ENCODE measurements around the gene PPHLN1.

Gene PPHLN1

DNA sequence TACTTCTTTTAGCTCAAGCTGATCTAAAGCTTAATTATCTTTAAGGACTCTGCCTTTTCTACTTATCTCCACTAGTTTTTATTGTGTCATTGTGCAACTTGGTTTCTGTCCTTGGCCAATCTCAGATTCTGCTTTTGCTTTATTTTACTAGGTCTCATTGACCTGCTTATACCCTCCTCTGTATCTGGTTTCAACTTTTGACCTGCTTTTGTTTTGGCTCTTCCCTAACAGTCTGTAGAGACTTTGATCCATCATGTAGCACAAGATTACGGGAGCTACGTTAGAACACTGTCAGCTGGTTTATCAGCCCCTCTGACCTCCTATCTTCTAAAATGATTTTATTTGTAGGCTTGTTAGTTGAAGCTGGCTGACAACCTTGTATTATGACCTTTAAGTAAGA, 43.7 kb upstream of the PPHLN1 start:
- ChIA-PET POLR2A (no interaction called here), CTCF (no interaction called here)
- DNase-seq (ENCODE audit: extremely low spot score): no peak
- TF ChIP-seq NFRKB (IDR thresholded peaks at IDR 0.05): no peak
- TF ChIP-seq ELF4 (IDR thresholded peaks at IDR 0.05): no peak
- TF ChIP-seq SP1 (IDR thresholded peaks at IDR 0.05): no peak
- no peak for TF ChIP-seq FOXM1 (IDR thresholded peaks at IDR 0.05; ENCODE audit: borderline replicate concordance)
- TF ChIP-seq, protein P1, sequence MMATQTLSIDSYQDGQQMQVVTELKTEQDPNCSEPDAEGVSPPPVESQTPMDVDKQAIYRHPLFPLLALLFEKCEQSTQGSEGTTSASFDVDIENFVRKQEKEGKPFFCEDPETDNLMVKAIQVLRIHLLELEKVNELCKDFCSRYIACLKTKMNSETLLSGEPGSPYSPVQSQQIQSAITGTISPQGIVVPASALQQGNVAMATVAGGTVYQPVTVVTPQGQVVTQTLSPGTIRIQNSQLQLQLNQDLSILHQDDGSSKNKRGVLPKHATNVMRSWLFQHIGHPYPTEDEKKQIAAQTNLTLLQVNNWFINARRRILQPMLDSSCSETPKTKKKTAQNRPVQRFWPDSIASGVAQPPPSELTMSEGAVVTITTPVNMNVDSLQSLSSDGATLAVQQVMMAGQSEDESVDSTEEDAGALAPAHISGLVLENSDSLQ (IDR thresholded peaks at IDR 0.05): no peak
- TF ChIP-seq L3MBTL2 (conservative IDR thresholded peaks at IDR 0.05): no peak
- TF ChIP-seq HDGF (IDR thresholded peaks at IDR 0.05; ENCODE audit: borderline replicate concordance): no peak
- TF ChIP-seq ARNT (IDR thresholded peaks at IDR 0.05): no peak
- no peak for TF ChIP-seq FOXA1 (IDR thresholded peaks at IDR 0.05)

DNA sequence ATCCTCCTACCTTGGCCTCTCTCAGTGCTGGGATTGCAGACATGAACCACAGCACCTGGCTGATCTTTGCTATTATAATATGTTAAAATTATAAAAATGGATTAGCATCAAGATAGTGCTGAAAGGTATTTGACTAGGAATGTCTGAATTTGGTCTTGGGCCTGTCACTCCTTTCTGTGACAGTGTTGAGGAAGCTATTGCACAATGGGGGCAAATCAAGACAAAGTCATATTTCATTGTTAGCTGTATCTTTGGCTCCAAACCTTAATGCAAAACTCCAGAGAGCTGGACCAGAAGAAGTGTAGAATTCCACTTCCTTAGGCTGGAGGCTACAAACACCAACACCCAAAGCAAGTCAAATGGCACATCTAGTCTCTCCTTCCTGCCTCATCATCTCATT, 42.2 kb upstream of the PPHLN1 start:
- no peak for TF ChIP-seq FOXK2 (IDR thresholded peaks at IDR 0.05)
- no peak for TF ChIP-seq SUZ12 (IDR thresholded peaks at IDR 0.05)
- TF ChIP-seq, protein P1 (IDR thresholded peaks at IDR 0.05): no peak
- no peak for TF ChIP-seq LEF1 (IDR thresholded peaks at IDR 0.05; ENCODE audit: borderline replicate concordance)
- no peak for TF ChIP-seq CTBP1 (IDR thresholded peaks at IDR 0.05; ENCODE audit: borderline replicate concordance)
- no peak for TF ChIP-seq L3MBTL2 (conservative IDR thresholded peaks at IDR 0.05)
- TF ChIP-seq ZNF384 (IDR thresholded peaks at IDR 0.05): no peak
- TF ChIP-seq ELF4 (IDR thresholded peaks at IDR 0.05): no peak
- TF ChIP-seq NFRKB (IDR thresholded peaks at IDR 0.05): no peak
- no peak for TF ChIP-seq HDGF (IDR thresholded peaks at IDR 0.05; ENCODE audit: borderline replicate concordance)
- TF ChIP-seq FOXM1 (IDR thresholded peaks at IDR 0.05; ENCODE audit: borderline replicate concordance): no peak
- TF ChIP-seq BHLHE40 (IDR thresholded peaks at IDR 0.05; ENCODE audit: borderline replicate concordance): no peak
- no peak for TF ChIP-seq SP1 (IDR thresholded peaks at IDR 0.05)
- TF ChIP-seq FOXA1 (IDR thresholded peaks at IDR 0.05): no peak
- TF ChIP-seq ARNT (IDR thresholded peaks at IDR 0.05): no peak
- no peak for TF ChIP-seq TARDBP (IDR thresholded peaks at IDR 0.05)
- no peak for DNase-seq (ENCODE audit: extremely low spot score)
- ChIA-PET CTCF (no interaction called here), POLR2A (no interaction called here)

DNA sequence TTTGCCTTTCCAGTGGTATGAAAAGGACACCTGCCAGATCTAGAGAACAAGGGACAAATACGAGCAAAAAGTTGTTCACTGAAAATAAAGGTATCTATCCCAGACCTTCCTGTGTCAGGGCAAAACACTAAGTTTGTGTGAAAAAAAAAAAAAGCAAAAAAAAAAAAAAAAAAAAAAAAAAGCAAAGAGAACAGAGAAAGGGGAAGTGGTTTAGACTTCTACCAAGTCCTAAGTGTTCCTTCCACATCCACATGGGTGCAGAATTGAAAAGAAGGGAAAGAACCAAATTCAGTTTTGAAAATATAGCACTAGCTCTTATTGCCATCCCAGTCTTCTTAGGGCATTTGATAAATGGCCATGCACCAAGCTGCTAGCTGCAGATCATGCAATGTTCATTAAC, 41.8 kb upstream of the PPHLN1 start:
- no peak for DNase-seq (ENCODE audit: extremely low spot score)

DNA sequence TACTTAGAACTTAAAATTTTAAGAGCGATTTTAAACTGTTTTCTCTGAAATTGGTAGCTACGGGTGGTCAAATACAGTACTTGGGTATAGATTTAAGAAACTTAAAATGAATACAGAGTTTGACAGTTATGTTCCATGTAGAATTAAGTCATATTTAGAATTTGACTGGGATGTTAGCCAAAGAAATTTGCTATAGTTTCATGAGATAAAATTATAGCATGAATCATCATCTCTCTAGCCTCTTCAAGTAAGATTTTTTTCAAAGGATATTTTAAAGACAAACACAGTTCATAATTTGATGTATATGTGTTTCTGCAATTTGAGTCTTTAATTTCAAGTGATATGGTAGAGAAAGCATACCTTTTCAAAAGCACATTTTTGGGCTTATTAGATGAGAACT, 41.1 kb upstream of the PPHLN1 start:
- POLR2A ChIA-PET: no interaction called here
- no peak for DNase-seq (ENCODE audit: extremely low spot score)
- TF ChIP-seq LEF1 (IDR thresholded peaks at IDR 0.05; ENCODE audit: borderline replicate concordance) (no peak), BHLHE40 (IDR thresholded peaks at IDR 0.05; ENCODE audit: borderline replicate concordance) (no peak), HDGF (IDR thresholded peaks at IDR 0.05; ENCODE audit: borderline replicate concordance) (no peak), CTBP1 (IDR thresholded peaks at IDR 0.05; ENCODE audit: borderline replicate concordance) (no peak)
- TF ChIP-seq, protein P1 (IDR thresholded peaks at IDR 0.05): no peak
- CTCF ChIA-PET: no interaction called here

More for the DNA sequence above, 41.8 kb upstream of the PPHLN1 start:
- ChIA-PET CTCF (no interaction called here), POLR2A (no interaction called here)
- TF ChIP-seq SUZ12 (IDR thresholded peaks at IDR 0.05) (no peak), FOXM1 (IDR thresholded peaks at IDR 0.05; ENCODE audit: borderline replicate concordance) (no peak), BHLHE40 (IDR thresholded peaks at IDR 0.05; ENCODE audit: borderline replicate concordance) (no peak), TARDBP (IDR thresholded peaks at IDR 0.05) (no peak), ELF4 (IDR thresholded peaks at IDR 0.05) (no peak), ZNF384 (IDR thresholded peaks at IDR 0.05) (no peak), ARNT (IDR thresholded peaks at IDR 0.05) (no peak), CTBP1 (IDR thresholded peaks at IDR 0.05; ENCODE audit: borderline replicate concordance) (no peak), L3MBTL2 (conservative IDR thresholded peaks at IDR 0.05) (no peak), FOXK2 (IDR thresholded peaks at IDR 0.05) (no peak), FOXA1 (IDR thresholded peaks at IDR 0.05) (no peak)
- TF ChIP-seq, protein P1 (IDR thresholded peaks at IDR 0.05): no peak

DNA sequence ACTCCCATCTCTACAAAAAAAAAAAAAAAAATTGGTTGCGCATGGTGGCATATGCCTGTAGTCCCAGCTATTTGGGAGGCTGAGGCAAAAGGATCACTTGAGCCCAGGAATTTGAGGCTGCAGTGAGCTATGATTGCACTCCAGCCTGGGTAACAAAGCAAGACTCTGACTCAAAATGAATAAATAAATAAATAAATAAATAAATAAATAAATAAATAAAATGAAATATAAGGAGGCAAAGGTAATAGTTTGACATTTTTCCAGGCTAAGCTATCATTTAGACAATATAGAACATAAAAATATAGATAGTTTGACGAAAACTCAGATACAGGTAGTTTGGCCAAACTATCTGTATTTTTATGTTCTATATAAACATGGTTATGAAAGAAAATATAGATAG, 40.5 kb upstream of the PPHLN1 start:
- POLR2A ChIA-PET: no interaction called here
- CTCF ChIA-PET: no interaction called here

DNA sequence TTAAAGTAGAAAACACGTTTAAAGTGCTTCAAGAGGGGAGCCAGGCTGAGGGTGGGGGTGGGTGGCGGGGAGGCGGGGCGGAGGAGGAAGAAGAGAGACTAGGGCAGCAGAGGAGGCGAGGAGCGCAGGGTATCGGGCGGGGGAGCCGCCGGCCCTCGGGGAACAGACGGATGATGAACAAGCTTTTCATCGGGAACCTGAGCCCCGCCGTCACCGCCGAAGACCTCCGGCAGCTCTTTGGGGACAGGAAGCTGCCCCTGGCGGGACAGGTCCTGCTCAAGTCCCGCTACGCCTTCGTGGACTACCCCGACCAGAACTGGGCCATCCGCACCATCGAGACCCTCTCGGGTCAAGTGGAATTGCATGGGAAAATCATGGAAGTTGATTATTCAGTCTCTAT, 39.2 kb upstream of the PPHLN1 start:
- no peak for TF ChIP-seq HDGF (IDR thresholded peaks at IDR 0.05; ENCODE audit: borderline replicate concordance)
- no peak for TF ChIP-seq ARNT (IDR thresholded peaks at IDR 0.05)
- TF ChIP-seq, protein P1 (IDR thresholded peaks at IDR 0.05): no peak
- no peak for TF ChIP-seq SUZ12 (IDR thresholded peaks at IDR 0.05)
- no peak for TF ChIP-seq BHLHE40 (IDR thresholded peaks at IDR 0.05; ENCODE audit: borderline replicate concordance)
- no peak for TF ChIP-seq ZNF384 (IDR thresholded peaks at IDR 0.05)
- TF ChIP-seq TARDBP (IDR thresholded peaks at IDR 0.05): no peak
- TF ChIP-seq FOXM1 (IDR thresholded peaks at IDR 0.05; ENCODE audit: borderline replicate concordance): no peak
- no peak for TF ChIP-seq L3MBTL2 (conservative IDR thresholded peaks at IDR 0.05)
- TF ChIP-seq LEF1 (IDR thresholded peaks at IDR 0.05; ENCODE audit: borderline replicate concordance): no peak
- TF ChIP-seq NFRKB (IDR thresholded peaks at IDR 0.05): no peak
- TF ChIP-seq CTBP1 (IDR thresholded peaks at IDR 0.05; ENCODE audit: borderline replicate concordance): no peak
- no peak for TF ChIP-seq FOXA1 (IDR thresholded peaks at IDR 0.05)
- TF ChIP-seq FOXK2 (IDR thresholded peaks at IDR 0.05): no peak
- no peak for TF ChIP-seq ELF4 (IDR thresholded peaks at IDR 0.05)
- TF ChIP-seq SP1 (IDR thresholded peaks at IDR 0.05): no peak
- POLR2A ChIA-PET: no interaction called here
- CTCF ChIA-PET: no interaction called here
- no peak for DNase-seq (ENCODE audit: extremely low spot score)

More for the DNA sequence above, 40.5 kb upstream of the PPHLN1 start:
- no peak for DNase-seq (ENCODE audit: extremely low spot score)
- no peak for TF ChIP-seq ELF4 (IDR thresholded peaks at IDR 0.05)
- no peak for TF ChIP-seq BHLHE40 (IDR thresholded peaks at IDR 0.05; ENCODE audit: borderline replicate concordance)
- TF ChIP-seq ARNT (IDR thresholded peaks at IDR 0.05): no peak
- no peak for TF ChIP-seq SP1 (IDR thresholded peaks at IDR 0.05)
- no peak for TF ChIP-seq HDGF (IDR thresholded peaks at IDR 0.05; ENCODE audit: borderline replicate concordance)
- TF ChIP-seq CTBP1 (IDR thresholded peaks at IDR 0.05; ENCODE audit: borderline replicate concordance): no peak
